Inflammatory macrophage (primary cell): Measurements from ENCODE around the gene COQ10B.
A peak's percentile ranks its signal among the peaks of the same experiment; 100 is the strongest.
"Not testable (repeated sequence)": the region's sequence is repeated elsewhere in the genome, so short reads cannot be mapped to it uniquely, and the experiment has no call there.

ENCODE experiments used
- DNase-seq, 2 donors: peaks; one replicate each; pipeline ENCODE4 v3.0.0-alpha.2; 2020 to 2022
- total RNA-seq, 18 experiments: gene quantifications; one replicate each; lab custom pipeline; 2026; ENCODE audit warnings: mixed read lengths in 6 of 18, inconsistent platforms in 2 of 18; lab: John Stamatoyannopoulos, UW

Gene COQ10B
- total RNA-seq: 37.8 to 68.0 (median 56.0) reads per million in 18 experiments

DNA sequence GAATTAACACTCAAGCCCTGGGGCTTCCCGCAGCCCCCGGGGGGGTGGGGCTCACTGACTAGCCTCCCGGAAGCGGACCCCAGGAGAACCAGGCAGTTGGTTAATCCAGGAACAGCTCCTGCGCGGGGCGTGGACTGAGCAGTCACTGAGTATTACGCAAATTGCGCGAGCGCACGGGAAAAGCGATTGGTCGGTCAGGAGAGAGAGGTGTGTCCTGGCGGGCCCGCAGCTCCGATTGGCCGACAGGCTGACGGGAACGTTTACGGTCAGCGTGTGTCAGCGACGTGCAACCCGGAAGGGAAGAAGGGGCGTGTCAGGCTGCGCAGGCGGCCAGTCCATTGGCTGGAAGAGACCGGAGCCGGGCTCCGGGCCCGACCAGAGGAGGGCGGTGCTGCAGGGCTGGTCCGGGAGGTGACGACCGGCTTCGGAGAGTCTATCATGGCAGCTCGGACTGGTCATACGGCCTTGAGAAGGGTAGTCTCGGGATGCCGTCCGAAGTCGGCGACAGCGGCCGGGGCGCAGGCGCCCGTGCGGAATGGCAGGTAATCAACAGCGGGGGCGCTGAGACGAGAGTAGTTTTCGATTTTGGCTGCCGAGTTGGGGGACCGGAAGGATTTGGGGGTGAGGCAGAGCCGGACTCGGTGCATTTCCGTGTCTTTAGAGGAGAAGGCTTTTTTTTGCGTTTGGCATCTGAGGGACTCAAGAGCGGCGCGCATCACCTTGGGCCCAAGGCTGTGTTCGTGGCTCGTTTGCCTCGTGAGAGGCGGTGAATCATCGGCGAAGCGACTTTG lies at the start of gene COQ10B:
TSS of gene COQ10B (plus strand) at position 430 of the 791 bp plus-strand sequence. CDS start at position 439, 9 bp downstream.
- peak; percentile 100 for DNase-seq

GRCh38 chr2:197405582-197405981 lies 47.8 kb upstream of the COQ10B start:
- DNase-seq: no peak

GRCh38 chr2:197414039-197414438 lies 39.3 kb upstream of the COQ10B start:
- DNase-seq: no peak

DNA sequence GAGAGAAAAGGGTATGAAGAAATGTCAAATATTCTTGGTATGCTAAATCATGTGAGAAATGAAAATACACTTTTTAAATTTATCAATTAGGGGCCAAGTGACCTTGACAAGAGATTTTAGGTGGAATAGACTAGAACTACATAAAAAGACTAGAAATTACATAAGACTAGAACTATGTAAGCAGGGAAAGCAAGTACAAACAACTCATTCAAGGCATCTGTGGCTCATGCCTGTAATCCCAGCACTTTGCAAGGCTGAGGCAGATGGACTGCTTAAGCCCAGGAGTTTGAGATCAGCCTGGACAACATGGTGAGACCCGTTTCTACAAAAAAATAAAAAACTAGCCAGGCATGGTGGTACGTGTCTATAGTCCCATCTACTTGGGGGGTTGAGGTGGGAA lies 38.8 kb upstream of the COQ10B start:
- no peak for DNase-seq

DNA sequence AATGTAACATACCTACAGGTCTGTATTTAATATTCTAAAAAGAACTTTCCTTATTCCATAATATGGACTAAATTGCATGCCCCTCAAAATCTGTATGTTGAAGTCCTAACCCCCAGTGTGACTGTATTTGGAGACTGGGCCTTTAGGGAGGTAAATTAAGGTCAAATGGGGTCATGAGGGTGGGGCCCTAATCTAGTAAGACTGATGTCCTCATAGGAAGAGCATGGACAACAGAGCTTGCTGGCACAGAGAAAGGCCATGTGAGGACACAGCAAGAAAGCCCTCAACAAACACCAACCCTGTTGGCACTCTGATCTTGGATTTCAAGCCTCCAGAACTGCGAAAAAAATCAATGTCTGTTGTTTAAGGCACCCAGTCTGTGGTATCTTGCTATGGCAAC lies 37.1 kb upstream of the COQ10B start:
- no peak for DNase-seq

GRCh38 chr2:197419438-197419837 lies 33.9 kb upstream of the COQ10B start:
- no peak for DNase-seq

- no peak for DNase-seq
Measured at GRCh38 chr2:197423307-197423706, 30.0 kb upstream of the COQ10B start.

DNA sequence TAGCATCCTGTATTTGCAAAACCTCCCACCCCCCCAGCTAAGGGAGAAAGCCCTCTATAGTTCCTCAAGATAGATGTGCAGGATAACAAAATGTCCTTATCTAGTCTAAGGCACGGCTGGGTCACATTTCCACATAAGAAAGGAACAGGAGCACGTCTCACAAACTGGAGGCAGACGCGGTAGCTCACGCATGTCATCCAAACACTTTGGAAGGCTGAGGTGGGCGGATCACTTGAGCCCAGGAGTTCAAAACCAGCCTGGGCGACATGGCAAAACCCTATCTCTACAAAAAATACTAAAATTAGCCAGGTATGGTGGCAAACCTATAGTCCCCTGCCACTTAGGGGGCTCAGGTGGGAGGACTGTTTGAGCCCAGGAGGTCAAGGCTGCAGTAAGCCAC lies 27.8 kb upstream of the COQ10B start:
- no peak for DNase-seq

GRCh38 chr2:197426723-197427603 lies 26.4 kb upstream of the COQ10B start:
- DNase-seq: no peak

GRCh38 chr2:197427986-197428385 lies 25.4 kb upstream of the COQ10B start:
- no peak for DNase-seq

- DNase-seq: no peak
Measured at GRCh38 chr2:197431858-197432257, 21.5 kb upstream of the COQ10B start.

DNA sequence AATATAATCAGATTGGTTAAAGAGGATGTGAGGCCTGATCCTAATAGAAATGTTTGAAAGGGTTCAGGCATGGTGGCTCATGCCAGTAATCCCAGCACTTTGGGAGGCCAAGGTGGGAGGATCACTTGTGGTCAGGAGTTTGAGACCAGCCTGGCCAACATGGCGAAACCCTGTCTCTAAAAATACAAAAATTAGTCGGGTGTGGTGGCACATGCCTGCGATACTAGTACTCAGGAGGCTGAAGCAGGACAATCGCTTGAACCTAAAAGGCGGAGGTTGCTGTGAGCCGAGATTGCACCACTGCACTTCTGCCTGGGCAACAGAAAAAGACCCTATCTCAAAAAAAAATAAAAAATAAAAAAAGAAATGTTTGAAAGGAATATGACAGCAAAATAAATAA lies 20.8 kb upstream of the COQ10B start:
- not testable (repeated sequence) for DNase-seq

- no peak for DNase-seq
Measured at GRCh38 chr2:197433780-197434438, 19.4 kb upstream of the COQ10B start.

GRCh38 chr2:197434541-197435513 lies 18.5 kb upstream of the COQ10B start, which contains the start of gene SF3B1:
Gene SF3B1 (minus strand): TSS chr2:197435028. CDS start chr2:197434999, 29 bp downstream.
- peak; percentile 99 for DNase-seq

- DNase-seq: no peak
Measured at GRCh38 chr2:197435598-197436420, 17.5 kb upstream of the COQ10B start.

- no peak for DNase-seq
Measured at GRCh38 chr2:197437380-197437779, 16.0 kb upstream of the COQ10B start.

DNA sequence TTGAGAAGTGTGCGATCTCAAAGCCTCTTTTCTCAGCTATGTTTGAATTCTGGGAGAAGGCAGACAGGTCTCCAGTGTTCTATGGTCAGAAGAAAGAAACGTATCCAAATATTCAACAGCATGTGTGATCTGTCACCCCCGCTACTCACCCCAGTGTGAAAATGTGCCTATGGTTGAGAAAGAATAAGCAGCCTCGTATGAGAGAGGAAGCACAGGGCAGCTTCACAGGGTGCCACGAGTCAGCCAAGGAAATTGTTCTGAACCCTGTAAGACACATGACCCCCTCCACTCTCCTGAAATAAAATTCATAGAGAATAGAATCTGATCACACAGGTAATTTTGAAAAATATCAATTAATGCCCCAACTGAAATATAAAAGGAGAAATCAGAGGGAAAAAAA lies 10.5 kb upstream of the COQ10B start:
- DNase-seq: peak; percentile 72 to 83

DNA sequence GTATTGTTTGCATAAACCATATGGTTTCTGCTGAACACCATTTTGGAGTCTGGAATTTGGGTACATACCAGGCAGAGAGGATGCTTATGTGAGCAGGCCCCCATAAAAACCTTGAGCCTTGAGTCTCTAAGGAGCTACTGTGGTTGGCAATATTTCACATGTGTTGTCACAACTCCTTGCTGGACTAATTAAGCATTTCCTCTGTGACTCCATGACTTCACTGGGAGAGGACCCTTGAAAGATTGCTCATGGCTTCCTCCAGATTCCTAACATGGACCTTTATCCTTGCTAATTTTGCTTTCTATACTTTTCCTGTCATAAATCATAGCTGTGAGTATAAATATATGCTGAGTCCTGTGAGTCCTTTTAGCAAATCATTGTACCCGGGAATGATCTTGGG lies 7.6 kb upstream of the COQ10B start:
- no peak for DNase-seq

- no peak for DNase-seq
Measured at GRCh38 chr2:197446844-197447243, 6.5 kb upstream of the COQ10B start.

DNA sequence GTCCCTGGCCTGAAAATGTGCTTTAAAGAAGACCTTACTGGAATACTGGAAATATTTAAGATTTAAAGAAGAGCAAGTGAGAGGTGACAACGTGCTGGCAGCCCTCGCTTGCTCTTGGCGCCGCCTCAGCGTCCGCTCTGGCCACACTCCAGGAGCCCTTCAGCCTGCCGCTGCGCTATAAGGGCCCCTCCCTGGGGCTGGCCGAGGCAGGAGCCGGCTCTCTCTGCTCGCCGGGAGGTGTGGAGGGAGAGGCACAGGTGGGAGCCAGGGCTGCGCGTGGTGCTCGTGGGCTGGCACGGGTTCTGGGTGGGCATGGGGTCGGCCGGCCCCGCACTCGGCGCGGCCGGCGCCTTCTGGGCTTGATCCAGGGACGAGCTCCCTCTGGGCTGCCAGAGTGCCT lies 2.9 kb upstream of the COQ10B start:
- no peak for DNase-seq

- DNase-seq: not testable (repeated sequence)
Measured at GRCh38 chr2:197450935-197451358, 2.4 kb upstream of the COQ10B start.
